Osteocyte (in vitro differentiated cells): ENCODE data around the gene PGM5. TPM values are rescaled to one million over a fixed set of nuclear protein-coding genes. Genes with fewer than 3 reads are reported as not detected.

ENCODE experiments used
- DNase-seq: peaks from one replicate; pipeline ENCODE4 v3.0.0; 2021; ENCODE audit warnings: mixed read lengths; ENCODE audit not compliant: unreplicated experiment; ENCODE audit errors: extremely low spot score
- H3K27ac Mint-ChIP-seq: one replicate; pipeline ENCODE4 v1.8.0; 2021; ENCODE audit warnings: mild to moderate bottlenecking, mixed read lengths; ENCODE audit not compliant: unreplicated experiment
- H3K27me3 Mint-ChIP-seq: one replicate; pipeline ENCODE4 v1.8.0; 2021; ENCODE audit warnings: mixed read lengths; ENCODE audit not compliant: unreplicated experiment
- H3K36me3 Mint-ChIP-seq: one replicate; pipeline ENCODE4 v1.8.0; 2021; ENCODE audit warnings: mixed read lengths; ENCODE audit not compliant: unreplicated experiment
- H3K4me1 Mint-ChIP-seq: one replicate; pipeline ENCODE4 v1.8.0; 2021; ENCODE audit warnings: mixed read lengths; ENCODE audit not compliant: unreplicated experiment
- H3K4me3 Mint-ChIP-seq: one replicate; pipeline ENCODE4 v1.8.0; 2021; ENCODE audit warnings: mild to moderate bottlenecking, moderate library complexity, mixed read lengths; ENCODE audit not compliant: unreplicated experiment
- H3K9me3 Mint-ChIP-seq: one replicate; pipeline ENCODE4 v1.8.0; 2021; ENCODE audit warnings: mixed read lengths; ENCODE audit not compliant: unreplicated experiment
- CTCF ChIP-seq: fragments of 200-600 bp; sonication (generic); IDR thresholded peaks from 2 replicates; pipeline ENCODE4 v1.5.0; 2021; ENCODE audit warnings: antibody characterized with exemption, mild to moderate bottlenecking, moderate library complexity
- total RNA-seq: library from RNA; stranded (reverse); gene quantifications from 2 replicates; pipeline ENCODE4 v1.2.1, GENCODE V29; 2021

Gene PGM5
- total RNA-seq, 1 donor from 2014 or later, result not detected

GRCh38 chr9:68427216-68427977 is 71.0 kb downstream of the PGM5 start:
- Mint-ChIP-seq H3K36me3 (no peaks in the 10 kb centered on the region), H3K27ac (no peak overlapping the region)

GRCh38 chr9:68428481-68428880 is 72.1 kb downstream of the PGM5 start:
- Mint-ChIP-seq H3K27me3 (peaks cover 2% of the 10 kb centered on the region), H3K36me3 (no peaks in the 10 kb centered on the region), H3K4me3 (no peak overlapping the region), H3K27ac (no peak overlapping the region), H3K4me1 (no peaks in the 10 kb centered on the region), H3K9me3 (no peaks in the 10 kb centered on the region)
- no peak for DNase-seq
- TF ChIP-seq CTCF, result no peak

More at GRCh38 chr9:68427216-68427977, 71.0 kb downstream of the PGM5 start:
- H3K27me3 Mint-ChIP-seq, result peaks cover 2% of the 10 kb centered on the region
- H3K4me3 Mint-ChIP-seq, result no peak overlapping the region
- H3K4me1 Mint-ChIP-seq, result no peaks in the 10 kb centered on the region
- H3K9me3 Mint-ChIP-seq, result no peaks in the 10 kb centered on the region
- no peak for DNase-seq
- no peak for TF ChIP-seq CTCF

- no peak for DNase-seq
- Mint-ChIP-seq H3K36me3 (no peaks in the 10 kb centered on the region), H3K4me1 (no peaks in the 10 kb centered on the region), H3K27ac (no peak overlapping the region), H3K4me3 (no peak overlapping the region), H3K9me3 (no peaks in the 10 kb centered on the region), H3K27me3 (peaks cover 2% of the 10 kb centered on the region)
- no peak for TF ChIP-seq CTCF
Observed at GRCh38 chr9:68429631-68430030, 73.2 kb downstream of the PGM5 start.

- no peak for TF ChIP-seq CTCF
- no peaks in the 10 kb centered on the region for H3K36me3 Mint-ChIP-seq
- DNase-seq, result no peak
- H3K4me3 Mint-ChIP-seq, result no peak overlapping the region
- H3K27me3 Mint-ChIP-seq, result no peaks in the 10 kb centered on the region
- no peak overlapping the region for H3K27ac Mint-ChIP-seq
- H3K9me3 Mint-ChIP-seq, result no peaks in the 10 kb centered on the region
- H3K4me1 Mint-ChIP-seq, result no peaks in the 10 kb centered on the region
Observed at GRCh38 chr9:68431307-68431706, 74.9 kb downstream of the PGM5 start.

GRCh38 chr9:68433531-68434110 is 77.2 kb downstream of the PGM5 start:
- Mint-ChIP-seq H3K27ac (no peak overlapping the region), H3K36me3 (no peaks in the 10 kb centered on the region), H3K9me3 (no peaks in the 10 kb centered on the region), H3K27me3 (no peaks in the 10 kb centered on the region), H3K4me3 (no peak overlapping the region), H3K4me1 (no peaks in the 10 kb centered on the region)
- TF ChIP-seq CTCF, result no peak
- no peak for DNase-seq
